Measurements from ENCODE around the gene NMU. TPM values are rescaled to one million over a fixed set of nuclear protein-coding genes. Genes with fewer than 3 reads are reported as not detected.

Gene NMU
- total and polyA plus RNA-seq, 2 of the 4 experiments (the other 2 are of a cell fraction): not detected

- Histone ChIP-seq H3K23ac (ENCODE audit: low read depth, low read length) (no peak overlapping the region), H2BK20ac (ENCODE audit: low read depth, low read length) (no peak overlapping the region), H3K27ac (ENCODE audit: insufficient read depth, low read length) (no peak overlapping the region), H3K14ac (replicated peaks; ENCODE audit: low read depth, low read length) (no peak overlapping the region), H2BK120ac (ENCODE audit: low read depth, low read length) (no peak overlapping the region), H3K79me1 (ENCODE audit: low read depth in 1 of 2, low read length in 2 of 2) (no peaks in the 10 kb centered on the region), H3K4me1 (ENCODE audit: control insufficient read depth, insufficient read depth, low read length) (no peaks in the 10 kb centered on the region), H2AK9ac (replicated peaks; ENCODE audit: low read depth, low read length, poor library complexity) (no peak overlapping the region), H2AK5ac (ENCODE audit: low read depth, low read length) (no peak overlapping the region), H3K18ac (ENCODE audit: low read depth, low read length) (no peak overlapping the region), H4K91ac (ENCODE audit: insufficient read depth, low read depth, low read length) (no peak overlapping the region), H3K9me3 (ENCODE audit: control insufficient read depth, insufficient read depth, low read length) (no peaks in the 10 kb centered on the region), H2AFZ (replicated peaks; ENCODE audit: low read length, poor library complexity) (no peak overlapping the region), H3K9ac (ENCODE audit: low read depth, low read length) (no peak overlapping the region), H3K4me2 (ENCODE audit: low read depth, low read length) (no peak overlapping the region), H4K20me1 (ENCODE audit: insufficient read depth, low read length) (no peaks in the 10 kb centered on the region), H3K27me3 (ENCODE audit: control insufficient read depth, insufficient read depth, low read length) (no peaks in the 10 kb centered on the region), H2BK5ac (ENCODE audit: low read depth, low read length, poor library complexity, severe bottlenecking) (no peak overlapping the region), H3K9me1 (ENCODE audit: insufficient read depth, low read length) (no peaks in the 10 kb centered on the region), H3K4ac (ENCODE audit: low read depth, low read length) (no peak overlapping the region), H3K56ac (ENCODE audit: extremely low read depth, insufficient read depth, low read length) (no peak overlapping the region), H3K36me3 (ENCODE audit: control insufficient read depth, insufficient read depth, low read length) (no peaks in the 10 kb centered on the region), H4K8ac (ENCODE audit: low read depth in 2 of 2, low read length in 2 of 2) (no peak overlapping the region), H4K5ac (ENCODE audit: low read depth, low read length) (no peak overlapping the region), H3K4me3 (ENCODE audit: insufficient read depth, low read depth, low read length) (no peak overlapping the region), H2BK15ac (ENCODE audit: low read depth, low read length) (no peak overlapping the region)
- POLR2A ChIA-PET (ENCODE audit: unreplicated experiment): no interaction called here
- WGBS, 2 experiments (ENCODE audit: extremely low coverage in 2 of 2, insufficient read length in 1 of 2): 100% methylated on average over 2 of the region's 5 CpGs; no CpG with 5 or more reads in 1 of the 2 experiments
- ATAC-seq (ENCODE audit: low read depth) (no peak), DNase-seq (no peak)
- TF ChIP-seq RFX5 (IDR thresholded peaks at IDR 0.05; ENCODE audit: low read depth, low read length) (no peak), ELK1 (IDR thresholded peaks at IDR 0.05; ENCODE audit: borderline replicate concordance, low read depth, low read length) (no peak), MXI1 (IDR thresholded peaks at IDR 0.05; ENCODE audit: borderline replicate concordance, low read depth, low read length) (no peak), MAFK (IDR thresholded peaks at IDR 0.05; ENCODE audit: low read depth, low read length) (no peak), CEBPB (IDR thresholded peaks at IDR 0.05; ENCODE audit: low read depth, low read length) (no peak), NFE2L2 (IDR thresholded peaks at IDR 0.05; ENCODE audit: low read depth, low read length) (no peak), POLR2A (IDR thresholded peaks at IDR 0.05; ENCODE audit: low read depth, low read length) (no peak)
- in situ Hi-C loops (cut with MboI; ENCODE audit: low sequenced_read_pairs): no loop called here
- CTCF ChIA-PET: no interaction called here
- dilution Hi-C loops (cut with HindIII; ENCODE audit: low sequenced_read_pairs, unreplicated experiment): no loop called here
- BruUV-seq (replicated peaks): no TSS peak
- intact Hi-C loops (cut with micrococcal nuclease): no loop called here
Measured at GRCh38 chr4:55654131-55654530, 18.0 kb upstream of the NMU start.
